Choroid plexus epithelial cell (primary cell): Measurements from ENCODE around the gene REPIN1.

Source experiments
- DNase-seq: peaks from one replicate; pipeline ENCODE4 v3.0.0-alpha.2; 2010; ENCODE audit warnings: low read depth
- H3K4me3 ChIP-seq: 2 replicates; pipeline ENCODE4 v1.5.1; 2011; ENCODE audit warnings: low read depth, mild to moderate bottlenecking, control low read depth, low read length, moderate library complexity
- CTCF ChIP-seq: conservative IDR thresholded peaks from 2 replicates; pipeline ENCODE4 v1.5.1; 2011; ENCODE audit warnings: low read depth, mild to moderate bottlenecking, control low read depth, inconsistent platforms, low read length, moderate library complexity

The REPIN1 gene

GRCh38 chr7:150325110-150325611, 43.5 kb upstream of the REPIN1 start:
- DNase-seq = peak; percentile 59
- no peak for TF ChIP-seq CTCF
- no peak overlapping the region for H3K4me3 ChIP-seq

GRCh38 chr7:150325901-150326300, 42.7 kb upstream of the REPIN1 start:
- DNase-seq = no peak
- H3K4me3 ChIP-seq = no peak overlapping the region
- TF ChIP-seq CTCF = no peak

GRCh38 chr7:150326657-150327268, 41.9 kb upstream of the REPIN1 start:
- no peak overlapping the region for H3K4me3 ChIP-seq
- DNase-seq = no peak
- no peak for TF ChIP-seq CTCF

GRCh38 chr7:150327308-150327707, 41.3 kb upstream of the REPIN1 start:
- no peak overlapping the region for H3K4me3 ChIP-seq
- no peak for TF ChIP-seq CTCF
- no peak for DNase-seq

GRCh38 chr7:150329331-150330120, 39.1 kb upstream of the REPIN1 start:
- TF ChIP-seq CTCF = no peak
- no peak overlapping the region for H3K4me3 ChIP-seq
- DNase-seq = no peak

GRCh38 chr7:150330211-150330885, 38.3 kb upstream of the REPIN1 start:
- no peak overlapping the region for H3K4me3 ChIP-seq
- no peak for DNase-seq
- no peak for TF ChIP-seq CTCF
